ENCODE results near the gene PLCE1.

The PLCE1 gene

DNA sequence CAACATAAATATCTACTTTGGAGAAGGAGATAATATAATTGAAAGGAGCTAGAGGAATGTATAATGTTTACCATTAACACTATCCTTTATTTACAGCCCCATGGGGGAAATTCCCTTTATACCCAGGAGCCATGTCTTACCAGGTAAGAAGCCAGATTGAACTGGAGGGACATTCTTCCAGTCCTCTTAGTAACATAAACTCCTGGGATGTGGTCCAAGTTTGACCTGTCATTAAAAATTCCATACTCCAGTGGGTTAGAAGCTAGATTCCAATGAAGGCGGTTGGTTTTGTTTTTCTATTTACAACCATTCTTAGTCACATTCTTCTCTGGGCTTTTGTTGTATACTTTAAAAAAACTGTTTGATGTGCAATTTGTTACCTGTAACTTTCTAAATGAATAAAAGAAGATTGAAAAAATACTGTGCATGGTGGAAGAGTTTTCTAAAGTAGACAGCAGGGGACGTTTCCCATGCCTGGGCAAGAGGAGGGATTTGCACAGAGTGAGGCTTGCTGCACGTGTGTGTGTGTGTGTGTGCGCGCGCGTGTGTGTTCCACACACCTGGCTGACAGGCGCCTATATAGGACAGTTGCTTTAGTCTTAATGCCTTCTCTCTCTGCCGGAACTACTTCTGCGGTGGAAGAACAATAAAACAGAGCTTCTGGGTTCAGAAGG lies 2.0 kb downstream of the PLCE1 start:
- TF ChIP-seq TAF1 (IDR thresholded peaks at IDR 0.05; ENCODE audit: borderline replicate concordance, insufficient read depth, low read length) (no peak), FOXP2 (optimal IDR thresholded peaks at IDR 0.05; ENCODE audit: borderline replicate concordance, extremely low read depth, extremely low read length, insufficient read depth) (no peak), SIN3A (IDR thresholded peaks at IDR 0.05; ENCODE audit: borderline replicate concordance, insufficient read depth, low read length) (no peak), POLR2AphosphoS5 (IDR thresholded peaks at IDR 0.05; ENCODE audit: low read depth, low read length) (no peak)
- TF ChIP-seq, protein P1, sequence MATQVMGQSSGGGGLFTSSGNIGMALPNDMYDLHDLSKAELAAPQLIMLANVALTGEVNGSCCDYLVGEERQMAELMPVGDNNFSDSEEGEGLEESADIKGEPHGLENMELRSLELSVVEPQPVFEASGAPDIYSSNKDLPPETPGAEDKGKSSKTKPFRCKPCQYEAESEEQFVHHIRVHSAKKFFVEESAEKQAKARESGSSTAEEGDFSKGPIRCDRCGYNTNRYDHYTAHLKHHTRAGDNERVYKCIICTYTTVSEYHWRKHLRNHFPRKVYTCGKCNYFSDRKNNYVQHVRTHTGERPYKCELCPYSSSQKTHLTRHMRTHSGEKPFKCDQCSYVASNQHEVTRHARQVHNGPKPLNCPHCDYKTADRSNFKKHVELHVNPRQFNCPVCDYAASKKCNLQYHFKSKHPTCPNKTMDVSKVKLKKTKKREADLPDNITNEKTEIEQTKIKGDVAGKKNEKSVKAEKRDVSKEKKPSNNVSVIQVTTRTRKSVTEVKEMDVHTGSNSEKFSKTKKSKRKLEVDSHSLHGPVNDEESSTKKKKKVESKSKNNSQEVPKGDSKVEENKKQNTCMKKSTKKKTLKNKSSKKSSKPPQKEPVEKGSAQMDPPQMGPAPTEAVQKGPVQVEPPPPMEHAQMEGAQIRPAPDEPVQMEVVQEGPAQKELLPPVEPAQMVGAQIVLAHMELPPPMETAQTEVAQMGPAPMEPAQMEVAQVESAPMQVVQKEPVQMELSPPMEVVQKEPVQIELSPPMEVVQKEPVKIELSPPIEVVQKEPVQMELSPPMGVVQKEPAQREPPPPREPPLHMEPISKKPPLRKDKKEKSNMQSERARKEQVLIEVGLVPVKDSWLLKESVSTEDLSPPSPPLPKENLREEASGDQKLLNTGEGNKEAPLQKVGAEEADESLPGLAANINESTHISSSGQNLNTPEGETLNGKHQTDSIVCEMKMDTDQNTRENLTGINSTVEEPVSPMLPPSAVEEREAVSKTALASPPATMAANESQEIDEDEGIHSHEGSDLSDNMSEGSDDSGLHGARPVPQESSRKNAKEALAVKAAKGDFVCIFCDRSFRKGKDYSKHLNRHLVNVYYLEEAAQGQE (IDR thresholded peaks at IDR 0.05; ENCODE audit: insufficient read depth in 1 of 2, low read depth in 2 of 2, low read length in 2 of 2) = no peak

DNA sequence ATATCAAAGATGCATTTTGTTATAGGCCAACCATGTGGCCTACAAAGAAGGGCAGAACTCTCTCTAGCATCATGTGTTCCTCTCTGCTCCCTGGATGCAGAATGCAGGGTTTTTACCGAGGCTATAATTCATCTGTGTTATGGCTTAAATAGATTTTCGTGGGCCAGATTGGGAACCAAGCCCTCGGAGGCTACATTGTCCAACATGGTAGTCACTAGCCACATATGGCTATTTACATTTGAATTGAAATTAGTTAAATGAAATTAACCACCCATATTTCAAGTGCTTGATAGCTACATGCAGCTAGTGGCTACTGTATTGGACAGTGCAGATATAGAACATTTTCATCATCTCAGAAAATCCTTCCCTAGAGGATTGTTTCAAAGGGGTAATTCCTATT lies 2.8 kb downstream of the PLCE1 start:
- TF ChIP-seq TAF1 (IDR thresholded peaks at IDR 0.05; ENCODE audit: borderline replicate concordance, insufficient read depth, low read length) (no peak), POLR2AphosphoS5 (IDR thresholded peaks at IDR 0.05; ENCODE audit: low read depth, low read length) (no peak), SIN3A (IDR thresholded peaks at IDR 0.05; ENCODE audit: borderline replicate concordance, insufficient read depth, low read length) (no peak), FOXP2 (optimal IDR thresholded peaks at IDR 0.05; ENCODE audit: borderline replicate concordance, extremely low read depth, extremely low read length, insufficient read depth) (no peak)
- TF ChIP-seq, protein P1 (IDR thresholded peaks at IDR 0.05; ENCODE audit: insufficient read depth in 1 of 2, low read depth in 2 of 2, low read length in 2 of 2) = no peak

- TF ChIP-seq TAF1 (IDR thresholded peaks at IDR 0.05; ENCODE audit: borderline replicate concordance, insufficient read depth, low read length) (no peak), POLR2AphosphoS5 (IDR thresholded peaks at IDR 0.05; ENCODE audit: low read depth, low read length) (no peak), FOXP2 (optimal IDR thresholded peaks at IDR 0.05; ENCODE audit: borderline replicate concordance, extremely low read depth, extremely low read length, insufficient read depth) (no peak), SIN3A (IDR thresholded peaks at IDR 0.05; ENCODE audit: borderline replicate concordance, insufficient read depth, low read length) (no peak)
- TF ChIP-seq, protein P1 (IDR thresholded peaks at IDR 0.05; ENCODE audit: insufficient read depth in 1 of 2, low read depth in 2 of 2, low read length in 2 of 2) = no peak
Observed at GRCh38 chr10:93997546-93997945, 3.8 kb downstream of the PLCE1 start.

GRCh38 chr10:93999401-93999851 lies 5.7 kb downstream of the PLCE1 start:
- TF ChIP-seq POLR2AphosphoS5 (IDR thresholded peaks at IDR 0.05; ENCODE audit: low read depth, low read length) (no peak), TAF1 (IDR thresholded peaks at IDR 0.05; ENCODE audit: borderline replicate concordance, insufficient read depth, low read length) (no peak), FOXP2 (optimal IDR thresholded peaks at IDR 0.05; ENCODE audit: borderline replicate concordance, extremely low read depth, extremely low read length, insufficient read depth) (no peak), SIN3A (IDR thresholded peaks at IDR 0.05; ENCODE audit: borderline replicate concordance, insufficient read depth, low read length) (no peak)
- TF ChIP-seq, protein P1 (IDR thresholded peaks at IDR 0.05; ENCODE audit: insufficient read depth in 1 of 2, low read depth in 2 of 2, low read length in 2 of 2) = no peak

Data from PFSK-1 (cell line).